IPS-18a (cell line): ENCODE measurements around the gene CYP24A1.

Experiments
- H3K27ac ChIP-seq: one replicate; pipeline ENCODE4 v1.5.1; 2013; ENCODE audit warnings: low read length
- H3K27me3 ChIP-seq: one replicate; pipeline ENCODE4 v1.6.1; 2013; ENCODE audit warnings: mild to moderate bottlenecking, low read length; ENCODE audit not compliant: control insufficient read depth, insufficient read depth
- H3K36me3 ChIP-seq: one replicate; pipeline ENCODE4 v1.6.1; 2013; ENCODE audit warnings: low read depth, low read length; ENCODE audit not compliant: control insufficient read depth
- H3K4me1 ChIP-seq: one replicate; pipeline ENCODE4 v1.6.1; 2013; ENCODE audit warnings: low read depth, low read length; ENCODE audit not compliant: control insufficient read depth
- H3K4me3 ChIP-seq: one replicate; pipeline ENCODE4 v1.5.1; 2013; ENCODE audit warnings: low read length
- H3K9ac ChIP-seq: one replicate; pipeline ENCODE4 v1.6.1; 2013; ENCODE audit warnings: mild to moderate bottlenecking, low read length, moderate library complexity
- H3K9me3 ChIP-seq: one replicate; pipeline ENCODE4 v1.6.1; 2013; ENCODE audit warnings: low read depth, low read length; ENCODE audit not compliant: control insufficient read depth

Gene CYP24A1

GRCh38 chr20:54200487-54201267, 26.9 kb upstream of the CYP24A1 start:
- Histone ChIP-seq H3K27ac (no peak overlapping the region), H3K4me3 (no peak overlapping the region), H3K4me1 (no peaks in the 10 kb centered on the region), H3K36me3 (no peaks in the 10 kb centered on the region), H3K9ac (no peak overlapping the region), H3K27me3 (no peaks in the 10 kb centered on the region), H3K9me3 (no peaks in the 10 kb centered on the region)

- no peak overlapping the region for H3K9ac ChIP-seq
- no peaks in the 10 kb centered on the region for H3K36me3 ChIP-seq
- no peaks in the 10 kb centered on the region for H3K27me3 ChIP-seq
- H3K27ac ChIP-seq = no peak overlapping the region
- H3K4me3 ChIP-seq = no peak overlapping the region
- H3K4me1 ChIP-seq = no peaks in the 10 kb centered on the region
- no peaks in the 10 kb centered on the region for H3K9me3 ChIP-seq
Measured at GRCh38 chr20:54199721-54200176, 26.0 kb upstream of the CYP24A1 start.

- H3K9me3 ChIP-seq = no peaks in the 10 kb centered on the region
- no peaks in the 10 kb centered on the region for H3K27me3 ChIP-seq
- no peaks in the 10 kb centered on the region for H3K36me3 ChIP-seq
- no peaks in the 10 kb centered on the region for H3K4me1 ChIP-seq
- no peak overlapping the region for H3K27ac ChIP-seq
- no peak overlapping the region for H3K4me3 ChIP-seq
- H3K9ac ChIP-seq = no peak overlapping the region
Measured at GRCh38 chr20:54199283-54199682, 25.5 kb upstream of the CYP24A1 start.

DNA sequence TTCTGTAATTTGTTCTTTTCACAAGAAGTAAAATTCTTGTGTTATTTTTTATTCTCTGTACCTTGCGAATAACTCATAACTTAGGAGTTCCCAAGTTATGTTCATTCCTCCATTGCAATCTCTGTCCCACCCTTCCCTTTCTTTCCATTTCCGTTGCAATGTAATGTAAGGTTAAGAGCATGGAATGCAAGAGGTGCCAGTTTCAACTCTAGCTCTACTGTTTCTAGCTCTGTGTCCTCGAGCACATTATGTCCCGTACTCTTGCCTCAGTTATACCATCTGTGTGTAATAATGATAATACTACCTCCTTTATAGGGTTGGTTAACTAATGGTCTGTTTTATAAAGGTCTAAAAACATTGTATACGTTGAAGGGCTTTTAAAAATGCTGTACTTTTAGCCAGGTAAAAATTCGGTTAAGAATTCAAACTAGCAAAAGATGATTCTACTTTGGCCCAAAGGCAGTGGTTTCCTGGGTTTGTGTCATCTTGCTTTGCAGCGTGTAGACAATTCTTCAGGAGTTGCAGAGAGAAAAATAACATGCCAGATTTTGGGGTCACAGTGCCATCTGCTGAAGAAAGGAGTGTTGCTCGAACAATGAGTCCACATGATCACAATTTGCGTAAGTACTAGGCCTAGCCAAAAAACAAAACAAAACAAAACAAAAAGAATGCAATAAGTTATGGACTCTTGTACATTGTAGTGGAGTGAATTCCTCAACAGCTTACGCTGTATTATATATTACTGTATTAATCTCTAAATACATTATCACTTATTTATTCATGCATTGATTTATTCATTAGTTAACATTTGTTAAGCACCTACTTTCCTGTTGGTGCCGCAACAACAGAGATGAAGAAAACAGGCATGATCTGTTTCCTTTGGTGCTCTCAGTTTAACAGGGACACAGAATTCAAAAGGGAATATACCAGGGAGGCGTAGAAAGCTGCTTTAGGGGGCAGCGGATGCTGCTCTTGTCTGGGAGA, 24.1 kb upstream of the CYP24A1 start:
- Histone ChIP-seq H3K9ac (no peak overlapping the region), H3K36me3 (no peaks in the 10 kb centered on the region), H3K4me3 (no peak overlapping the region), H3K27ac (no peak overlapping the region), H3K27me3 (no peaks in the 10 kb centered on the region), H3K4me1 (no peaks in the 10 kb centered on the region), H3K9me3 (no peaks in the 10 kb centered on the region)

GRCh38 chr20:54195483-54196472, 22.0 kb upstream of the CYP24A1 start:
- Histone ChIP-seq H3K9me3 (no peaks in the 10 kb centered on the region), H3K4me1 (no peaks in the 10 kb centered on the region), H3K27me3 (no peaks in the 10 kb centered on the region), H3K36me3 (no peaks in the 10 kb centered on the region), H3K9ac (no peak overlapping the region), H3K4me3 (no peak overlapping the region), H3K27ac (no peak overlapping the region)

DNA sequence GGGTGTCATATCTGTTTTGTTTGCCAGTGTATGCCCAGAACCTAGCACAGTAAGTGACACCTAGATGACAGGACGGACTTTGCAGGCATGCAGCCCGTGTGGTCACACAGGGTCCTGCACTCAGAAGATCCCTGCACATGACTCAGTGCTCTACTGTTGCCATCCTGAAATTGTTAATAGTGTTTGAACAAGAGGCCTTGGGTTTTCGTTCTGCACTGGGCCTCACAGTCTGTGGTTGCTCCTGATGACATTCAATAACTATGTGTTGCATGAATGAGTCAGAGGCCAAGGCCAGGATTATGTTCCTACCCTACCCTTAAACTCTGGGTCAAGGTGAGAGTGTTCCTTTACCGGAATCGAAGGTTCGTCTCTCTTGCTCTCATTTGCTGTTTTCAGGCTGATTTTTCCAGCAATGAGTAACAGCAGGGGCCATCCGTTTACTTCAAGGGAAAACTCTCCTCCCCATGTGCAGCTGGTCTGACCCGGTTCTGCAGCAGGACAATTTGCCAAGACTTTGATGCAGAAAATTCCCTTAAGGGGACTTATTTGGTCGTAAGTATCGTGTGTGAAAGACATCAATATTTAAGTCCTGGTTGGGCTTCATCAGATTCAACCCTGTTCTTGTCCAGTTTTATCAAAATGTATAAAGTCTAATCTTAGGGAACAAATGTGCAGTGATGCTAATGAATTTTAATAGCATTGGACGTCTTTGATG, 21.1 kb upstream of the CYP24A1 start:
- Histone ChIP-seq H3K4me3 (no peak overlapping the region), H3K9ac (no peak overlapping the region), H3K9me3 (no peaks in the 10 kb centered on the region), H3K4me1 (no peaks in the 10 kb centered on the region), H3K27ac (no peak overlapping the region), H3K27me3 (no peaks in the 10 kb centered on the region), H3K36me3 (no peaks in the 10 kb centered on the region)

DNA sequence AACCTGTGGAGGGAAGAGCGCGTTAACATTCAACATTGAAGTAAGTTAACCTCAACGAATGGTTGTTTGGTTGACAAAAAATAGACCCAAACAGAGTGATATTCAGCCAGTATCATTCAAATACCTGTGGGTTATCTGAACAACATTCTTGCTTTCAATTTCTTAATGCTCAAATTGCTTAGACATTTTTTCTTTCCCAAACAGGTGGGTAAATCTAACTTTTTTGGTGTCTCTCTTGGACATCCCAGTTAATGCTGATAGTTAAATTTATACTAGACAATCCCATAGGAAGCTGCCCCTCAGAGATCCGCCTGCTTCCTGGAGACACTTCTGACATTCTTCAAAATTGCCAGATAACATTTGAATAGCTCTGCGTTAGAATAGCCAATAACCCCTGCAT, 20.0 kb upstream of the CYP24A1 start:
- no peak overlapping the region for H3K27ac ChIP-seq

GRCh38 chr20:54190217-54190616, 16.4 kb upstream of the CYP24A1 start:
- H3K4me3 ChIP-seq = no peak overlapping the region
- H3K36me3 ChIP-seq = no peaks in the 10 kb centered on the region
- no peaks in the 10 kb centered on the region for H3K9me3 ChIP-seq
- no peak overlapping the region for H3K9ac ChIP-seq
- H3K27ac ChIP-seq = no peak overlapping the region
- H3K27me3 ChIP-seq = no peaks in the 10 kb centered on the region
- no peaks in the 10 kb centered on the region for H3K4me1 ChIP-seq

More for the DNA sequence above, 20.0 kb upstream of the CYP24A1 start:
- Histone ChIP-seq H3K4me1 (no peaks in the 10 kb centered on the region), H3K27me3 (no peaks in the 10 kb centered on the region), H3K9ac (no peak overlapping the region), H3K9me3 (no peaks in the 10 kb centered on the region), H3K4me3 (no peak overlapping the region), H3K36me3 (no peaks in the 10 kb centered on the region)

- no peak overlapping the region for H3K27ac ChIP-seq
Measured at GRCh38 chr20:54189630-54190029, 15.8 kb upstream of the CYP24A1 start.

GRCh38 chr20:54188132-54188849, 14.5 kb upstream of the CYP24A1 start:
- no peaks in the 10 kb centered on the region for H3K9me3 ChIP-seq
- H3K4me1 ChIP-seq = no peaks in the 10 kb centered on the region
- no peaks in the 10 kb centered on the region for H3K36me3 ChIP-seq
- no peak overlapping the region for H3K9ac ChIP-seq
- no peaks in the 10 kb centered on the region for H3K27me3 ChIP-seq
- H3K27ac ChIP-seq = no peak overlapping the region
- H3K4me3 ChIP-seq = no peak overlapping the region

More at GRCh38 chr20:54189630-54190029, 15.8 kb upstream of the CYP24A1 start:
- Histone ChIP-seq H3K27me3 (no peaks in the 10 kb centered on the region), H3K36me3 (no peaks in the 10 kb centered on the region), H3K9ac (no peak overlapping the region), H3K4me3 (no peak overlapping the region), H3K4me1 (no peaks in the 10 kb centered on the region), H3K9me3 (no peaks in the 10 kb centered on the region)
